ENCODE data around the gene UBC. TPM values are rescaled to one million over a fixed set of nuclear protein-coding genes. Genes with fewer than 3 reads are reported as not detected.

UBC gene
- total and polyA plus RNA-seq, 9 of the 15 experiments (the other 6 are each of a cell fraction or from before 2014, with no cell fraction given): 533 to 1,153 (median 813) TPM

DNA sequence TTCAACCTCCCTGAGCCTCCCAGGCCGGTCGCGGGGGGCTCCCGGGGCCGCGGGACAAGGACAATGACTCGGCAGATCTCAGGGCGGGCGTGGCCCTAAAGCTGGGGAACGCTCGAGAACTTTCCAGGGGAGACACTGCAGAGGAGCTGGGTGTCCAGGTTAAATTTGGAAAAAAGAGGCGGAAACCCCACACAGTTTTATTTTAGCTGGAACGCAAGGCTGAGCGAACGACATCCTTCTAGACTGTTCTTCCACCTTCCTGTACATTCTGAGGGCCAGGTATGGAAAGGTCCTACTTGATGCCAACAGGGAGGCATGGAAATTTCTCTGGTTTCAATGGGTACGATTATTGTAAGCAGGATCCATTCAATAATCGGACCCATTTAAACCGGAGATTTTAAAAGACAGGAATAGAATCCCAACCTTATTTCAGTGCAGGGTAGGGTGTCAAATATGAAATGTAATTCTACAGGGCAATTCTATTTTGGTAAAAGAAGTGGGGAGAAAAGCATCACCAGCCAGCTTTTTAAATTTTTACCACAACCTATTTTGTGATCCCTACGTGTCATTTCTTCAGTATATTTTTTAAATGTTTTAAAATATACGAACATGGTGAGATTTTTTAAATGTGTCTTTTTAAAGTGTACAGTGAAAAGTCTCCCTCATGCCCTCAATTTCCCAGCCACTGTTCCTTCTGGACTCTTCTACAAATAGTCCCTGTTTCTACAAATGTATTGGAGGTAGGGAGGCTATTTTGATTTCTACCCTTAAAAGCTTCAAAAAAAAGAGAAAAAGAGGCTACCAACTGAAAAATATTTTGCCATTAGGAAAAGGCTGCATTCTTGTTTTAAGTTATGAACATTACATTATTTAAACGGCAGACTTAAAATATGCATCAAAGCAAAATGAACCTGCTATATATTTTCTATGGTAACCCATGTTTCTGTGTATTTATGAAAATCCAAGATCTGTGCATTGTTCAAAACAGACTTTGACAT, 1.1 kb upstream of the UBC start (continued):
- peak; percentile 53 for TF ChIP-seq BACH1 (tag; IDR thresholded peaks at IDR 0.05)
- TF ChIP-seq GATAD2A (IDR thresholded peaks at IDR 0.05): 0 out of 2 replicates have a peak, but pooled peaks have one; percentile 10
- no peak for TF ChIP-seq MTA2 (IDR thresholded peaks at IDR 0.05; ENCODE audit: low read depth)
- no peak for TF ChIP-seq PRPF4 (IDR thresholded peaks at IDR 0.05; ENCODE audit: insufficient read depth, low read depth, low read length, poor library complexity, severe bottlenecking)
- TF ChIP-seq PRDM10 (IDR thresholded peaks at IDR 0.05; ENCODE audit: partially characterized antibody): peak; percentile 86
- peak; percentile 10; the same call in 1 of the 2 replicates for TF ChIP-seq SMARCE1 (IDR thresholded peaks at IDR 0.05)
- no peak for TF ChIP-seq ZNF830 (CRISPR knock-in tag; IDR thresholded peaks at IDR 0.05)
- TF ChIP-seq RHOXF2B (CRISPR knock-in tag; conservative IDR thresholded peaks at IDR 0.05): no peak
- TF ChIP-seq ZNF318 (IDR thresholded peaks at IDR 0.05; ENCODE audit: borderline replicate concordance in 1 of 2, low read depth in 1 of 2): no peak
- TF ChIP-seq MYBL2 (IDR thresholded peaks at IDR 0.05; ENCODE audit: low read depth): no peak
- TF ChIP-seq MYBL2 (CRISPR knock-in tag; IDR thresholded peaks at IDR 0.05; ENCODE audit: borderline replicate concordance): no peak
- TF ChIP-seq MAFG (tag; conservative IDR thresholded peaks at IDR 0.05): peak; percentile 96
- peak in 1 of 2 experiments; percentile 14 for TF ChIP-seq E2F6 (IDR thresholded peaks at IDR 0.05; ENCODE audit: borderline replicate concordance in 1 of 2, extremely low read depth in 1 of 2, insufficient read depth in 1 of 2, insufficient read length in 1 of 2, low read depth in 1 of 2, low read length in 1 of 2, poor library complexity in 1 of 2, severe bottlenecking in 1 of 2)

Measured in K562 (cell line).